ENCODE measurements around the gene THADA.

THADA gene

DNA sequence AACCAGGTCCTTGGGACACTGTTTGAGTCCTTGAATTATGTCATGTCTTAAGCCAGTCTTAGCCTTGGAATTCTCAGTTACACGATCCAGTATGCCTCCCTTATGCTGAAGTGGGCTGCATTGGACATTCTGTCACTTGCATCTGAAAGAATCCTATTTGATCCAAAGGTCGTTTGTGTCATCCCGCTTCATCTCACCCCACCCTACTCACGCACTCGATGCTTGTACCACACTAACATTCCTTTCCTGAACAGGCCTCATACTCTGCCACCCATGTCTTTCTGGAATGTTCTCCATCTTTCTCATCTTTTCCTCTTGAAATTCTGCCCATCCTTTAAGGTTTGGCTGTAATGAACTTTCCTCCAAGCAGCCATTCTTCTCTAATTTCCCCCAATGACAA, 341.5 kb downstream of the THADA start:
- Histone ChIP-seq H3K4me2 (no peak overlapping the region), H3K79me2 (ENCODE audit: insufficient read depth, low read depth) (no peaks in the 10 kb centered on the region), H3K27ac (no peak overlapping the region), H3K4me3 (IDR thresholded peaks at IDR 0.05; ENCODE audit: insufficient read depth, low read depth, low read length) (no peak overlapping the region), H3K27me3 (ENCODE audit: insufficient read depth, low read depth) (no peaks in the 10 kb centered on the region), H4K20me1 (ENCODE audit: insufficient read depth) (no peaks in the 10 kb centered on the region), H3K9ac (no peak overlapping the region), H3K36me3 (ENCODE audit: insufficient read depth) (no peaks in the 10 kb centered on the region), H3K4me1 (ENCODE audit: low read depth, poor library complexity, severe bottlenecking) (peaks cover 10% of the 10 kb centered on the region), H2AFZ (ENCODE audit: low read depth) (no peak overlapping the region)
- TF ChIP-seq, protein P1, sequence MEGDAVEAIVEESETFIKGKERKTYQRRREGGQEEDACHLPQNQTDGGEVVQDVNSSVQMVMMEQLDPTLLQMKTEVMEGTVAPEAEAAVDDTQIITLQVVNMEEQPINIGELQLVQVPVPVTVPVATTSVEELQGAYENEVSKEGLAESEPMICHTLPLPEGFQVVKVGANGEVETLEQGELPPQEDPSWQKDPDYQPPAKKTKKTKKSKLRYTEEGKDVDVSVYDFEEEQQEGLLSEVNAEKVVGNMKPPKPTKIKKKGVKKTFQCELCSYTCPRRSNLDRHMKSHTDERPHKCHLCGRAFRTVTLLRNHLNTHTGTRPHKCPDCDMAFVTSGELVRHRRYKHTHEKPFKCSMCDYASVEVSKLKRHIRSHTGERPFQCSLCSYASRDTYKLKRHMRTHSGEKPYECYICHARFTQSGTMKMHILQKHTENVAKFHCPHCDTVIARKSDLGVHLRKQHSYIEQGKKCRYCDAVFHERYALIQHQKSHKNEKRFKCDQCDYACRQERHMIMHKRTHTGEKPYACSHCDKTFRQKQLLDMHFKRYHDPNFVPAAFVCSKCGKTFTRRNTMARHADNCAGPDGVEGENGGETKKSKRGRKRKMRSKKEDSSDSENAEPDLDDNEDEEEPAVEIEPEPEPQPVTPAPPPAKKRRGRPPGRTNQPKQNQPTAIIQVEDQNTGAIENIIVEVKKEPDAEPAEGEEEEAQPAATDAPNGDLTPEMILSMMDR (conservative IDR thresholded peaks at IDR 0.05; ENCODE audit: low read depth, low read length), result no peak

DNA sequence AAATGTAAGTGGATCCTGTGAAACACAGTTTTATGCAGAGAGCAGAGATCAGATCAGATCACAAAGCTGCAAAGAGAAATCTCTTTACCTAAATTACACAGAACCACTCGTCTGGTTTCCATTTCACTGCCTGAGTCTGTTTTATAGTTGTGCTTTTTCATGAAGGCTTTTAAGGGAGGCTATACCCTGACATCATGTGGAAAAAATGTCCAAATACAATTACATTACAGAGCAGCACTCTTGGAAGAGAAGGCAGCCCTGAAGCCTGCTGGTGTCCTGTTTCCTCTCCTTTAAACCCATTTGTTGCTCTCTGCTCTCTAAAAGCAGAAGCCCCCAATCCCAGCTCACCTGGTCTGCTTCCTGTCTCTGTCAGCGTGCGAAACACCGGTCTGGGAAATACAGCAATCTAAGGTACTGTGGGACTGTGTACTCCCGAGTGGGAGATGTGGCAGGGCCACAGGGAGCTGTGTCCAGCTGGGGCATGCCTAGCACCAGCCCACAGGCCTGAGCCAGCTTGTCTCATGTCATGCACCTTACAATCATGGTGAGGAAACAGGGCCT, 344.6 kb downstream of the THADA start:
- no peak overlapping the region for H3K9ac ChIP-seq
- no peak overlapping the region for H3K27ac ChIP-seq
- H3K79me2 ChIP-seq (ENCODE audit: insufficient read depth, low read depth), result no peaks in the 10 kb centered on the region

DNA sequence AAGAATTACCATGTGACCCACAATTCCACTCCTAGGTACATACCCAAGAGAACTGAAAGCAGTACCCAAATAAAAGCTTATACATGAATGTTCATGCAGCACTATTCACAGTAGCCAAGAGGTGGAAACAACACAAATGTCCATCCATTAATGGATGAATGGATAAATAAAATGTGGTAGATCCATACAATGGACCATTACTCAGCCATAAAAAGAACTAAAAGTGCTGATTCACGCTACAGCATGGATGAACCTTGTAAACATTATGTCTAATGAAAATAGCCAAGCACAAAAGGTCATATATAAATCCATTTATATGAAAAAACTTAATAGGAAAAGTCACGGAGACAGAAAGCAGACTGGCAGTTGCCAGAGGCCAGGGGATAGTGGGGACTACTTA, 345.8 kb downstream of the THADA start:
- Histone ChIP-seq H3K79me2 (ENCODE audit: insufficient read depth, low read depth) (no peaks in the 10 kb centered on the region), H3K27ac (no peak overlapping the region), H3K4me3 (IDR thresholded peaks at IDR 0.05; ENCODE audit: insufficient read depth, low read depth, low read length) (no peak overlapping the region), H2AFZ (ENCODE audit: low read depth) (no peak overlapping the region), H3K27me3 (ENCODE audit: insufficient read depth, low read depth) (no peaks in the 10 kb centered on the region), H3K4me1 (ENCODE audit: low read depth, poor library complexity, severe bottlenecking) (no peaks in the 10 kb centered on the region), H3K36me3 (ENCODE audit: insufficient read depth) (no peaks in the 10 kb centered on the region), H4K20me1 (ENCODE audit: insufficient read depth) (no peaks in the 10 kb centered on the region), H3K4me2 (no peak overlapping the region), H3K9ac (no peak overlapping the region)
- TF ChIP-seq, protein P1 (conservative IDR thresholded peaks at IDR 0.05; ENCODE audit: low read depth, low read length), result no peak

More for the DNA sequence above, 344.6 kb downstream of the THADA start:
- H3K36me3 ChIP-seq (ENCODE audit: insufficient read depth), result no peaks in the 10 kb centered on the region
- no peaks in the 10 kb centered on the region for H3K4me1 ChIP-seq (ENCODE audit: low read depth, poor library complexity, severe bottlenecking)
- TF ChIP-seq, protein P1 (conservative IDR thresholded peaks at IDR 0.05; ENCODE audit: low read depth, low read length), result no peak
- H3K4me3 ChIP-seq (IDR thresholded peaks at IDR 0.05; ENCODE audit: insufficient read depth, low read depth, low read length), result no peak overlapping the region
- no peaks in the 10 kb centered on the region for H3K27me3 ChIP-seq (ENCODE audit: insufficient read depth, low read depth)
- no peaks in the 10 kb centered on the region for H4K20me1 ChIP-seq (ENCODE audit: insufficient read depth)
- H2AFZ ChIP-seq (ENCODE audit: low read depth), result no peak overlapping the region
- no peak overlapping the region for H3K4me2 ChIP-seq

DNA sequence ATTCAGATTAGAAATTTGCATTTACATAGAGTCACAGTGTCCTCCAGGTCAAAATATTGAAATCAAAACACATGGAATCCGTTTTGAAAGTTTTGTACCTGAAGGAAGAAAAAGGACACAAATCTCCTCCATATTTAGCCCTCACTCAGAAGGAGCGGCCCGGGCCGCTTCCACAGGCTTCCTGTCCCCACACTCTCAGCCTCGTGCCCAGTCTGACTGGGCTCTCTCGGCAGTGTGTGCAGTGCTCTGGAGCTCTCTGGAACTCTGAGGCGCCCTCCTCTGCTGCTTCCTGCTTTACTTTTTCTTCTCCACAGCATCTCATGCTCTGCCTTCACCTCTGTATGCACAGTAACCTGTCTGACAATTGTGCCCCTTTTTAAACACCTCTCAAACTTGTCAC, 347.2 kb downstream of the THADA start:
- Histone ChIP-seq H3K27me3 (ENCODE audit: insufficient read depth, low read depth) (no peaks in the 10 kb centered on the region), H3K4me1 (ENCODE audit: low read depth, poor library complexity, severe bottlenecking) (no peaks in the 10 kb centered on the region), H3K9ac (no peak overlapping the region), H2AFZ (ENCODE audit: low read depth) (no peak overlapping the region), H3K27ac (no peak overlapping the region), H3K79me2 (ENCODE audit: insufficient read depth, low read depth) (no peaks in the 10 kb centered on the region), H4K20me1 (ENCODE audit: insufficient read depth) (no peaks in the 10 kb centered on the region), H3K4me3 (IDR thresholded peaks at IDR 0.05; ENCODE audit: insufficient read depth, low read depth, low read length) (no peak overlapping the region), H3K36me3 (ENCODE audit: insufficient read depth) (no peaks in the 10 kb centered on the region), H3K4me2 (no peak overlapping the region)
- TF ChIP-seq, protein P1 (conservative IDR thresholded peaks at IDR 0.05; ENCODE audit: low read depth, low read length), result no peak

All from KMS-11 (cell line).